Retinal pigment epithelial cell (primary cell): ENCODE results near the gene ANKRD13D.
A peak's percentile ranks its signal among the peaks of the same experiment; 100 is the strongest.

ENCODE experiments used
- DNase-seq: peaks from one replicate; pipeline ENCODE4 v3.0.0-alpha.2; 2010; ENCODE audit warnings: low read depth
- H3K4me3 ChIP-seq: 2 replicates; pipeline ENCODE4 v1.5.1; 2011; ENCODE audit warnings: mild to moderate bottlenecking, low read length, control low read depth, moderate library complexity
- TF ChIP-seq, protein P1 (sequence below): conservative IDR thresholded peaks from 2 replicates; pipeline ENCODE4 v1.5.1; 2011; ENCODE audit warnings: low read depth, low read length, control low read depth, inconsistent platforms

Gene ANKRD13D

DNA sequence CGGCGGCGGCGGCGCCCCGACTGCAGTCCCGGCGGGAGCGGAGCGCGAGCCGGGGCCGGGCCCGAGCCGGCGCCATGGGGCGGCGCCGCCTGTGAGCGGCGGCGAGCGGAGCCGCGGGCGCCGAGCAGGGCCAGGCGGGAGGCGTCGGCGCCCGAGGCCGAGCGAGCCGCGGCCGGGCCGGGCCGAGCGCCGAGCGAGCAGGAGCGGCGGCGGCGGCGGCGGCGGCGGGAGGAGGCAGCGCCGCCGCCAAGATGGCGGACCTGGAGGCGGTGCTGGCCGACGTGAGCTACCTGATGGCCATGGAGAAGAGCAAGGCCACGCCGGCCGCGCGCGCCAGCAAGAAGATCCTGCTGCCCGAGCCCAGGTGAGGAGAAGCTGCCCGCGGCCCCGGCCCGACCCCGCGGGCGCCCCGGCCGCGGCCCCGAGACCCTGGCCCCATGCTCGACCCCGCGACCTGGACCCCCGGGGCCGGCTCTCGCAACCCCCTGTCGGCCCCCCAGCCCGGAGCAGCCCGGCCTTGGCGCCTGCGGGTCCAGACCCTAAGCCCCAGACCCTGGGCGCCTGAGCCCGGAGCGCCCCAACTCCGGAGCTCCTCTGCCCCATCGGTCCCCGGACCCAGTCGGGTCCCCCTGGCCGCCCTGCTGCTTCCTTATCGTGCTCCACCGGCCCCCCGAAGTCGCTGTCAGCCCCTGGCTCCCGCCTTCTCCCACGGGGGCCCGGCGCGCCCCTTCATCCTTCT is 22.5 kb upstream of the ANKRD13D start, which contains the start of gene GRK2:
TSS of gene GRK2 (plus strand) at position 25 of the 739 bp plus-strand sequence. CDS start at position 252, 227 bp downstream.
- H3K4me3 ChIP-seq = peak within 1 kb of the TSS; percentile 73
- DNase-seq = no peak
- TF ChIP-seq, protein P1, sequence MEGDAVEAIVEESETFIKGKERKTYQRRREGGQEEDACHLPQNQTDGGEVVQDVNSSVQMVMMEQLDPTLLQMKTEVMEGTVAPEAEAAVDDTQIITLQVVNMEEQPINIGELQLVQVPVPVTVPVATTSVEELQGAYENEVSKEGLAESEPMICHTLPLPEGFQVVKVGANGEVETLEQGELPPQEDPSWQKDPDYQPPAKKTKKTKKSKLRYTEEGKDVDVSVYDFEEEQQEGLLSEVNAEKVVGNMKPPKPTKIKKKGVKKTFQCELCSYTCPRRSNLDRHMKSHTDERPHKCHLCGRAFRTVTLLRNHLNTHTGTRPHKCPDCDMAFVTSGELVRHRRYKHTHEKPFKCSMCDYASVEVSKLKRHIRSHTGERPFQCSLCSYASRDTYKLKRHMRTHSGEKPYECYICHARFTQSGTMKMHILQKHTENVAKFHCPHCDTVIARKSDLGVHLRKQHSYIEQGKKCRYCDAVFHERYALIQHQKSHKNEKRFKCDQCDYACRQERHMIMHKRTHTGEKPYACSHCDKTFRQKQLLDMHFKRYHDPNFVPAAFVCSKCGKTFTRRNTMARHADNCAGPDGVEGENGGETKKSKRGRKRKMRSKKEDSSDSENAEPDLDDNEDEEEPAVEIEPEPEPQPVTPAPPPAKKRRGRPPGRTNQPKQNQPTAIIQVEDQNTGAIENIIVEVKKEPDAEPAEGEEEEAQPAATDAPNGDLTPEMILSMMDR = no peak

DNA sequence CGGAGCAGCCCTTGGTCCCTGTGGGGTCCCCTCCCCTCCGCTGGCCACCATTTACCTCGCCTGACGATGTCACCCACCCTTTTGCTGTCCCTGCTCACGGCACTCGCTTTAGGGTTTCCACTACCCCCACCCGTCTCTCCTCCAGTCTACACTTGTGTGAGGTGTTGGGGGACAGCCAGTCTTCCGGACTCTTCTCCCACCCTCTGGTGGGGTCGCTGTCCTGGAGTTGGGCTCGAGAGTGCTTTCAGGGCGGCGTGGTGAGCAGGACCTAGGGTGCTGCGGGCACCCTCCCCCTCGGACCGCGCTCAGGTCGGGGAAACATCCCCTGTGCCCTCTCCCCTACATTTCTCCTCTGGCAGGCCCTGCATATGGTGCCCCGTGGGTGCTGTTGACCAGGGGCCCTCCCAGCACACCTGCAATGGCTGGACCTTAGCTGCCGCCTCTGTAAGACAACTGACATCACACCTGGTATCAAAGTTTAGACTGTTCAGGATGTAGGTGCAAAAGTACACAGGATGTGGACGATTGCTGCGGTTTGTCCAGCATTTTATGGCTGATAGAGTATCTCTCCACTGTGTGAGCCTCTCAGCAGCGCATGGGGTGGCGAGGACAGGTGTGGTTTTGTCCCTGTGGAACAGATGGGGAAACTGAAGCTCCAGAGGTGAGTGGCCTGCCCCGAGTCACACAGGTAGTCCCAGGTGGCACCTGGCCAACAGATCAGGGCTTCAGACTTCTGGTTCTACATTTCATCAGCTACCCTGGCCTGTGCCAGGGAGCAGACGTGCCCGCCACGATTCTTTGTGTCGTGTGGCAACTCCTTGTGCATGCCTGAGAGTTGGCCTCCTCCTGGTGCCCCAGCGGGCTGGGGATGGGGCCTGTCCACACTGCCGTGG is 21.7 kb upstream of the ANKRD13D start:
- no peak for DNase-seq
- TF ChIP-seq, protein P1 = no peak
- H3K4me3 ChIP-seq = peak overlapping the region; percentile 73

- peak overlapping the region; percentile 73 for H3K4me3 ChIP-seq
- TF ChIP-seq, protein P1 = no peak
- DNase-seq = no peak
These were observed 20.8 kb upstream of the ANKRD13D start for GRCh38 chr11:67268081-67268961.

DNA sequence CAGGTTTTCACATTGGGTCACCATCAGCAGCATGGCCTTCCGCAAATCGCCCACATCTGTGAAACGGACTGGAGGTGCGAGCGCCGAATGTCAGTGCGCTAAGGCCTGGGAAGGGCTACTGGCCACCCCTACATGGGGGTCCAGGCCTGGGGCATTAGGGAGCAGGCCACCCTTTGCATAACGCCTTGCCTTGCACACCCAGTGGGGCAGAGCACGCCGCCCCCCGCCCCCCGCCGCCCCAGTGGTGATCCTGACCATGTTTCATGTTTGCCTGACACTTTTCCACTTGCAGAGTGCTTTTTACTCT is 20.2 kb upstream of the ANKRD13D start:
- H3K4me3 ChIP-seq = no peak overlapping the region
- TF ChIP-seq, protein P1 = no peak
- DNase-seq = no peak

- TF ChIP-seq, protein P1 = no peak
- no peak for DNase-seq
- no peak overlapping the region for H3K4me3 ChIP-seq
These were observed 19.5 kb upstream of the ANKRD13D start for GRCh38 chr11:67269401-67270255.
